WTC11 (cell line): ENCODE measurements around the gene ARHGAP10. TPM values are rescaled to one million over a fixed set of nuclear protein-coding genes. Genes with fewer than 3 reads are reported as not detected.
A peak's percentile ranks its signal among the peaks of the same experiment; 100 is the strongest.

Experiments
- ATAC-seq: fragments of 200-7000 bp; cut with Tn5 transposase; 2 replicates; pipeline ENCODE4 v1.10.0; 2021; ENCODE audit warnings: mild to moderate bottlenecking, moderate library complexity
- CTCF ChIA-PET: fragments of 300-600 bp; sonication (Branson Sonifier 250); formaldehyde crosslinking; loops from one replicate; lab custom pipeline; 2021; ENCODE audit warnings: antibody characterized with exemption; lab: Charles Lee
- POLR2A ChIA-PET: fragments of 350-600 bp; sonication (Branson Sonifier 250); formaldehyde crosslinking; loops from one replicate; lab custom pipeline; 2021; ENCODE audit warnings: antibody characterized with exemption; lab: Charles Lee
- DNase-seq: peaks from one replicate; pipeline ENCODE4 v3.0.0; 2021; ENCODE audit warnings: low spot score
- H3K27ac Mint-ChIP-seq: 2 replicates; pipeline ENCODE4 v1.8.0; 2021; ENCODE audit warnings: mixed read lengths
- H3K27me3 Mint-ChIP-seq: 2 replicates; pipeline ENCODE4 v1.8.0; 2021; ENCODE audit warnings: low read depth, mild to moderate bottlenecking, moderate library complexity, mixed read lengths
- H3K36me3 Mint-ChIP-seq: 2 replicates; pipeline ENCODE4 v1.8.0; 2021; ENCODE audit warnings: mixed read lengths
- H3K4me1 Mint-ChIP-seq: 2 replicates; pipeline ENCODE4 v1.8.0; 2022; ENCODE audit warnings: mixed read lengths
- H3K4me3 Mint-ChIP-seq: 2 replicates; pipeline ENCODE4 v1.8.0; 2021; ENCODE audit warnings: mild to moderate bottlenecking, moderate library complexity, mixed read lengths
- H3K9me3 Mint-ChIP-seq: 2 replicates; pipeline ENCODE4 v1.8.0; 2021; ENCODE audit warnings: mixed read lengths
- ATF1 ChIP-seq: sonication (generic); formaldehyde crosslinking; IDR thresholded peaks from 2 replicates; pipeline ENCODE4 v1.8.1; 2023; ENCODE audit warnings: mild to moderate bottlenecking, moderate library complexity, missing genetic modification reagents
- CBFB ChIP-seq: sonication (generic); formaldehyde crosslinking; IDR thresholded peaks from 2 replicates; pipeline ENCODE4 v1.8.1; 2022; ENCODE audit warnings: mild to moderate bottlenecking, low read depth, missing genetic modification reagents
- CDX4 ChIP-seq: fragments of 250-450 bp; sonication (Bioruptor Pico); IDR thresholded peaks from 2 replicates; pipeline ENCODE4 v1.9.0; 2021; ENCODE audit warnings: moderate library complexity, mild to moderate bottlenecking, inconsistent platforms, borderline replicate concordance
- CREB1 ChIP-seq: sonication (generic); formaldehyde crosslinking; IDR thresholded peaks from 2 replicates; pipeline ENCODE4 v1.8.0; 2023; ENCODE audit warnings: mild to moderate bottlenecking, missing genetic modification reagents
- E2F4 ChIP-seq: sonication (generic); formaldehyde crosslinking; IDR thresholded peaks from 2 replicates; pipeline ENCODE4 v1.8.1; 2022; ENCODE audit warnings: low read depth, mild to moderate bottlenecking, moderate library complexity, missing genetic modification reagents, borderline replicate concordance
- EMX1 ChIP-seq: fragments of 250-450 bp; sonication (Bioruptor Pico); IDR thresholded peaks from 2 replicates; pipeline ENCODE4 v1.8.0; 2021; ENCODE audit warnings: mild to moderate bottlenecking
- ESRRA ChIP-seq: sonication (generic); formaldehyde crosslinking; IDR thresholded peaks from 2 replicates; pipeline ENCODE4 v1.8.1; 2022; ENCODE audit warnings: mild to moderate bottlenecking, missing genetic modification reagents, borderline replicate concordance
- FOXJ3 ChIP-seq: sonication (generic); formaldehyde crosslinking; IDR thresholded peaks from 2 replicates; pipeline ENCODE4 v1.9.0; 2021; ENCODE audit warnings: missing genetic modification reagents, mild to moderate bottlenecking, borderline replicate concordance
- JAZF1 ChIP-seq: fragments of 250-450 bp; sonication (Bioruptor Pico); IDR thresholded peaks from 2 replicates; pipeline ENCODE4 v1.9.0; 2021; ENCODE audit warnings: moderate library complexity, mild to moderate bottlenecking, inconsistent platforms
- MLX ChIP-seq: sonication (generic); formaldehyde crosslinking; IDR thresholded peaks from 2 replicates; pipeline ENCODE4 v1.8.1; 2023; ENCODE audit warnings: mild to moderate bottlenecking, missing genetic modification reagents, moderate library complexity
- NFE2L1 ChIP-seq: sonication (generic); formaldehyde crosslinking; IDR thresholded peaks from 2 replicates; pipeline ENCODE4 v1.8.1; 2023; ENCODE audit warnings: missing genetic modification reagents
- NR1H2 ChIP-seq: sonication (generic); formaldehyde crosslinking; IDR thresholded peaks from 2 replicates; pipeline ENCODE4 v1.9.0; 2021; ENCODE audit warnings: mild to moderate bottlenecking, moderate library complexity, missing genetic modification reagents
- NR2C2 ChIP-seq: sonication (generic); formaldehyde crosslinking; IDR thresholded peaks from 2 replicates; pipeline ENCODE4 v1.8.0; 2022; ENCODE audit warnings: mild to moderate bottlenecking, missing genetic modification reagents
- PRDM15 ChIP-seq: sonication (generic); formaldehyde crosslinking; IDR thresholded peaks from 2 replicates; pipeline ENCODE4 v1.8.0; 2022; ENCODE audit warnings: missing genetic modification reagents
- RELA ChIP-seq: sonication (generic); formaldehyde crosslinking; IDR thresholded peaks from 2 replicates; pipeline ENCODE4 v1.8.1; 2022; ENCODE audit warnings: missing genetic modification reagents, mild to moderate bottlenecking, borderline replicate concordance
- RORB ChIP-seq: fragments of 250-450 bp; sonication (Bioruptor Pico); IDR thresholded peaks from 2 replicates; pipeline ENCODE4 v1.9.0; 2021; ENCODE audit warnings: mild to moderate bottlenecking
- SMAD3 ChIP-seq: sonication (generic); formaldehyde crosslinking; IDR thresholded peaks from 2 replicates; pipeline ENCODE4 v1.8.0; 2022; ENCODE audit warnings: missing genetic modification reagents, mild to moderate bottlenecking, borderline replicate concordance
- SMAD4 ChIP-seq: sonication (generic); formaldehyde crosslinking; IDR thresholded peaks from 2 replicates; pipeline ENCODE4 v1.8.0; 2022; ENCODE audit warnings: mild to moderate bottlenecking, missing genetic modification reagents
- TEAD1 ChIP-seq: sonication (generic); formaldehyde crosslinking; IDR thresholded peaks from 2 replicates; pipeline ENCODE4 v1.8.0; 2022; ENCODE audit warnings: mild to moderate bottlenecking, missing genetic modification reagents
- TEAD4 ChIP-seq: sonication (generic); formaldehyde crosslinking; IDR thresholded peaks from 2 replicates; pipeline ENCODE4 v1.8.0; 2022; ENCODE audit warnings: mild to moderate bottlenecking, missing genetic modification reagents
- TP53 ChIP-seq: sonication (generic); formaldehyde crosslinking; IDR thresholded peaks from 2 replicates; pipeline ENCODE4 v1.8.1; 2023; ENCODE audit warnings: mild to moderate bottlenecking, missing genetic modification reagents
- USF1 ChIP-seq: sonication (generic); formaldehyde crosslinking; IDR thresholded peaks from 2 replicates; pipeline ENCODE4 v1.8.0; 2022; ENCODE audit warnings: mild to moderate bottlenecking, missing genetic modification reagents
- USF2 ChIP-seq: sonication (generic); formaldehyde crosslinking; IDR thresholded peaks from 2 replicates; pipeline ENCODE4 v1.8.1; 2023; ENCODE audit warnings: mild to moderate bottlenecking, missing genetic modification reagents, moderate library complexity
- ZMAT4 ChIP-seq: fragments of 250-450 bp; sonication (Bioruptor Pico); IDR thresholded peaks from 2 replicates; pipeline ENCODE4 v1.9.0; 2021; ENCODE audit warnings: mild to moderate bottlenecking
- ZNF263 ChIP-seq: sonication (generic); formaldehyde crosslinking; IDR thresholded peaks from 2 replicates; pipeline ENCODE4 v1.8.1; 2022; ENCODE audit warnings: low read depth, mild to moderate bottlenecking, moderate library complexity, missing genetic modification reagents
- ZSCAN18 ChIP-seq: fragments of 250-450 bp; sonication (Bioruptor Pico); IDR thresholded peaks from 2 replicates; pipeline ENCODE4 v2.1.2; 2022; ENCODE audit warnings: mild to moderate bottlenecking, moderate library complexity
- total RNA-seq: library from RNA; stranded (reverse); gene quantifications from 3 replicates; pipeline ENCODE4 v1.2.3, GENCODE V29; 2021

The ARHGAP10 gene
- total RNA-seq, 1 experiment from 2014 or later = 9.6 TPM

- Mint-ChIP-seq H3K36me3 (no peaks in the 10 kb centered on the region), H3K27me3 (no peaks in the 10 kb centered on the region), H3K27ac (peak overlapping the region; percentile 85), H3K4me1 (peaks cover 18% of the 10 kb centered on the region), H3K4me3 (no peak overlapping the region), H3K9me3 (no peaks in the 10 kb centered on the region)
- POLR2A ChIA-PET = no interaction called here
- CTCF ChIA-PET = no interaction called here
- TF ChIP-seq SMAD4 (CRISPR knock-in tag) = no peak
- TF ChIP-seq ZNF263 = no peak
- TF ChIP-seq ZMAT4 (CRISPR knock-in tag) = no peak
- no peak for TF ChIP-seq CREB1 (CRISPR knock-in tag)
- TF ChIP-seq EMX1 (CRISPR knock-in tag) = no peak
- TF ChIP-seq RORB = no peak
- TF ChIP-seq TEAD1 (CRISPR knock-in tag) = no peak
- TF ChIP-seq RELA = no peak
- TF ChIP-seq TEAD4 (CRISPR knock-in tag) = no peak
- no peak for TF ChIP-seq ESRRA (CRISPR knock-in tag)
- DNase-seq (no peak), ATAC-seq (no peak)
Measured at GRCh38 chr4:147828331-147828905, 96.5 kb downstream of the ARHGAP10 start.

- Mint-ChIP-seq H3K27ac (no peak overlapping the region; the same call in 1 of the 2 replicates), H3K27me3 (no peaks in the 10 kb centered on the region), H3K9me3 (no peaks in the 10 kb centered on the region), H3K4me3 (no peak overlapping the region), H3K36me3 (no peaks in the 10 kb centered on the region), H3K4me1 (peaks cover 19% of the 10 kb centered on the region)
- POLR2A ChIA-PET = no interaction called here
- no peak for DNase-seq
- CTCF ChIA-PET = interaction anchor here (1.5 kb wide), 1 partner anchor 38 kb away, joined by 5 read pairs; no protein-coding TSS in a partner anchor
- peak; percentile 58 for ATAC-seq
- TF ChIP-seq ATF1 (no peak), JAZF1 (CRISPR knock-in tag) (no peak), SMAD3 (CRISPR knock-in tag) (no peak), NFE2L1 (no peak), ESRRA (CRISPR knock-in tag) (no peak), NR2C2 (no peak), MLX (CRISPR knock-in tag) (no peak), TP53 (CRISPR knock-in tag) (no peak), USF1 (CRISPR knock-in tag) (no peak), ZSCAN18 (CRISPR knock-in tag) (no peak), CBFB (CRISPR knock-in tag) (no peak), USF2 (CRISPR knock-in tag) (no peak), RORB (no peak), FOXJ3 (CRISPR knock-in tag) (no peak), E2F4 (no peak), NR1H2 (CRISPR knock-in tag) (no peak), PRDM15 (CRISPR knock-in tag) (no peak), CDX4 (CRISPR knock-in tag) (no peak)
Measured at GRCh38 chr4:147829401-147830101, 97.7 kb downstream of the ARHGAP10 start.
